Measurements from ENCODE around the gene LPIN3.

The LPIN3 gene

DNA sequence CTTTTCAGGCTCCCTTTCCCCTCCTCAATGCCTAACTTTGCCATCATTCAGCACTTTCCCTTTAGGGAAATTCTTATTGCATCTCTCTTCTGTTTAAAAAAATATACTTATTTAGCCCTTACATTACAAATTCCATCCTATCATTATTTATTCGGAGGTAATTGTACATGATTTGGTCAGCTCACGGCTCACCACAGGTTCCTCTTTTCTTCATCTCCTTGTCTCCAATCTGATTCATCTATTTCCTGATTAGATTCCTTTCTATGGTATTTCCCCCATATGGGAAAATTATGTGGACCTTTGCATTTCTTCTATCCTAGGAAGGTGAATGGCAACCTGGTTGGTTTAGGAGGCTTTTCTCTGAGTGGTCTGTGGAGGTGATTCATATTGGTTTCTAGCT, 38.9 kb downstream of the LPIN3 start:
- TF ChIP-seq, protein P1, sequence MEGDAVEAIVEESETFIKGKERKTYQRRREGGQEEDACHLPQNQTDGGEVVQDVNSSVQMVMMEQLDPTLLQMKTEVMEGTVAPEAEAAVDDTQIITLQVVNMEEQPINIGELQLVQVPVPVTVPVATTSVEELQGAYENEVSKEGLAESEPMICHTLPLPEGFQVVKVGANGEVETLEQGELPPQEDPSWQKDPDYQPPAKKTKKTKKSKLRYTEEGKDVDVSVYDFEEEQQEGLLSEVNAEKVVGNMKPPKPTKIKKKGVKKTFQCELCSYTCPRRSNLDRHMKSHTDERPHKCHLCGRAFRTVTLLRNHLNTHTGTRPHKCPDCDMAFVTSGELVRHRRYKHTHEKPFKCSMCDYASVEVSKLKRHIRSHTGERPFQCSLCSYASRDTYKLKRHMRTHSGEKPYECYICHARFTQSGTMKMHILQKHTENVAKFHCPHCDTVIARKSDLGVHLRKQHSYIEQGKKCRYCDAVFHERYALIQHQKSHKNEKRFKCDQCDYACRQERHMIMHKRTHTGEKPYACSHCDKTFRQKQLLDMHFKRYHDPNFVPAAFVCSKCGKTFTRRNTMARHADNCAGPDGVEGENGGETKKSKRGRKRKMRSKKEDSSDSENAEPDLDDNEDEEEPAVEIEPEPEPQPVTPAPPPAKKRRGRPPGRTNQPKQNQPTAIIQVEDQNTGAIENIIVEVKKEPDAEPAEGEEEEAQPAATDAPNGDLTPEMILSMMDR (IDR thresholded peaks at IDR 0.05; ENCODE audit: low read depth, low read length, missing control alignments) = no peak
- no peak overlapping the region for H3K4me3 ChIP-seq (replicated peaks; ENCODE audit: low read depth, low read length)
- DNase-seq (ENCODE audit: extremely low read depth, low read depth) = no peak

GRCh38 chr20:41380551-41381193, 40.1 kb downstream of the LPIN3 start:
- H3K4me3 ChIP-seq (replicated peaks; ENCODE audit: low read depth, low read length) = no peak overlapping the region
- no peak for DNase-seq (ENCODE audit: extremely low read depth, low read depth)
- TF ChIP-seq, protein P1 (IDR thresholded peaks at IDR 0.05; ENCODE audit: low read depth, low read length, missing control alignments) = no peak

- no peak overlapping the region for H3K4me3 ChIP-seq (replicated peaks; ENCODE audit: low read depth, low read length)
- DNase-seq (ENCODE audit: extremely low read depth, low read depth) = no peak
- TF ChIP-seq, protein P1 (IDR thresholded peaks at IDR 0.05; ENCODE audit: low read depth, low read length, missing control alignments) = no peak
Observed at GRCh38 chr20:41382791-41383305, 42.2 kb downstream of the LPIN3 start.

GRCh38 chr20:41386502-41387427, 46.1 kb downstream of the LPIN3 start:
- H3K4me3 ChIP-seq (replicated peaks; ENCODE audit: low read depth, low read length) = no peak overlapping the region
- TF ChIP-seq, protein P1 (IDR thresholded peaks at IDR 0.05; ENCODE audit: low read depth, low read length, missing control alignments) = no peak
- peak; percentile 91 for DNase-seq (ENCODE audit: extremely low read depth, low read depth)

DNA sequence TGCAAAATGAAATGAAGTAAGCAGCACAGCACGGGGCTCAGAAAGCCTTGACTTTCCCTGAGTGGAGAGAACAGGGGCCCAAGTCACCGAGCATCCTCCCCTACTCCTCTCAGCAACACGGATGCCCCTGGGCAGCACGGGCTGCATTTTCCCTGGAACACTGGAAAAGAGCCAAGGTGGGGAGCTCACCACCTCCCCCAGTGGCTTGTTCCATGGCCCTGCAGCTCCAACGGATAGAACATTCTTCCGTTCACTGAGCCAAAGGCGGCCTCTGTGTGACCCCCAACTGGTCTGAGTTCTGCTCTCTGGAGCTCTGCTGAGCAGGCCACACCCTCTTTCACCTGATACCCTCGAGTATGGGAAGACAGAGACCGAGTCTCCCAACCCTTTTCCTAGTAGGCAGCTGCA, 46.8 kb downstream of the LPIN3 start:
- H3K4me3 ChIP-seq (replicated peaks; ENCODE audit: low read depth, low read length) = no peak overlapping the region
- DNase-seq (ENCODE audit: extremely low read depth, low read depth) = no peak
- TF ChIP-seq, protein P1 (IDR thresholded peaks at IDR 0.05; ENCODE audit: low read depth, low read length, missing control alignments) = no peak

DNA sequence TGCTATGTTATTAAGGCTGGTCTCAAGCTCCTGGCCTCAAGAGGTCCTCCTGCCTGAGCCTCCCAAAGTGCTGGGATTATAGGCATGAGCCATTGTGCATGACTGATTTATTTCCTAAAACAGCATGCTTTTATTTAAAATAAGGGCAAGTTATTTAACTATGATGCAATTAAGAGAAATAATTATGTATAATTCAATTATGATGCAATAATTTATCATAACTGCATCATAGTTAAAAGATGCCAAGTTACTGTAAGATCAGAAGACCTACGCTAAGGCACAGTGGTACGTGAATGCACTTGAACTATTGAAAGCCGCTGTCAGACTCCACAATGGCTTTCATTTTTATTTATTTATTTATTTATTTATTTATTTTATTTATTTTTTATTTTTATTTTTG, 50.3 kb downstream of the LPIN3 start:
- no peak overlapping the region for H3K4me3 ChIP-seq (replicated peaks; ENCODE audit: low read depth, low read length)
- TF ChIP-seq, protein P1 (IDR thresholded peaks at IDR 0.05; ENCODE audit: low read depth, low read length, missing control alignments) = no peak
- DNase-seq (ENCODE audit: extremely low read depth, low read depth) = no peak

Measured in HFF-Myc (cell line).